HL-60 (cell line): ENCODE data around the gene SP110.

ENCODE experiments used
- DNase-seq, 2 experiments: peaks; one replicate each; pipeline ENCODE4 v3.0.0-alpha.2; 2010 to 2020; ENCODE audit warnings: low read depth in 1 of 2, low spot score in 1 of 2
- H3K27ac ChIP-seq: fragments of 250-450 bp; sonication (Bioruptor Pico); replicated peaks from 2 replicates; pipeline ENCODE4 v1.5.1; 2020; ENCODE audit warnings: mild to moderate bottlenecking, moderate library complexity
- H3K27me3 ChIP-seq: fragments of 250-450 bp; sonication (Bioruptor Pico); 2 replicates; pipeline ENCODE4 v1.5.1; 2021; ENCODE audit warnings: mild to moderate bottlenecking, moderate library complexity; ENCODE audit not compliant: insufficient read depth, poor library complexity, severe bottlenecking
- H3K4me3 ChIP-seq: replicated peaks from 2 replicates; pipeline ENCODE4 v1.5.1; 2011; ENCODE audit warnings: mild to moderate bottlenecking, control low read depth, low read length; ENCODE audit not compliant: insufficient read depth
- GABPA ChIP-seq: IDR thresholded peaks from 2 replicates; pipeline ENCODE4 v1.6.1; 2012; ENCODE audit warnings: low read depth
- POLR2AphosphoS5 ChIP-seq: IDR thresholded peaks from 2 replicates; pipeline ENCODE4 v1.6.1; 2012; ENCODE audit warnings: low read depth
- REST ChIP-seq: IDR thresholded peaks from 2 replicates; pipeline ENCODE4 v1.6.1; 2012; ENCODE audit warnings: low read depth; ENCODE audit not compliant: insufficient replicate concordance
- SPI1 ChIP-seq: IDR thresholded peaks from 2 replicates; pipeline ENCODE4 v1.6.1; 2012; ENCODE audit warnings: low read depth, mild to moderate bottlenecking, borderline replicate concordance
- TF ChIP-seq, protein P1 (sequence below): IDR thresholded peaks from one replicate; pipeline ENCODE4 v1.5.1; 2011; ENCODE audit warnings: low read length, control low read depth, inconsistent platforms; ENCODE audit not compliant: insufficient read depth

SP110 gene

GRCh38 chr2:230129343-230129742, 90.4 kb downstream of the SP110 start:
- no peak for DNase-seq
- Histone ChIP-seq H3K27me3 (no peaks in the 10 kb centered on the region), H3K27ac (no peak overlapping the region), H3K4me3 (no peak overlapping the region)
- TF ChIP-seq POLR2AphosphoS5 (no peak), REST (no peak), SPI1 (no peak), GABPA (no peak)
- TF ChIP-seq, protein P1, sequence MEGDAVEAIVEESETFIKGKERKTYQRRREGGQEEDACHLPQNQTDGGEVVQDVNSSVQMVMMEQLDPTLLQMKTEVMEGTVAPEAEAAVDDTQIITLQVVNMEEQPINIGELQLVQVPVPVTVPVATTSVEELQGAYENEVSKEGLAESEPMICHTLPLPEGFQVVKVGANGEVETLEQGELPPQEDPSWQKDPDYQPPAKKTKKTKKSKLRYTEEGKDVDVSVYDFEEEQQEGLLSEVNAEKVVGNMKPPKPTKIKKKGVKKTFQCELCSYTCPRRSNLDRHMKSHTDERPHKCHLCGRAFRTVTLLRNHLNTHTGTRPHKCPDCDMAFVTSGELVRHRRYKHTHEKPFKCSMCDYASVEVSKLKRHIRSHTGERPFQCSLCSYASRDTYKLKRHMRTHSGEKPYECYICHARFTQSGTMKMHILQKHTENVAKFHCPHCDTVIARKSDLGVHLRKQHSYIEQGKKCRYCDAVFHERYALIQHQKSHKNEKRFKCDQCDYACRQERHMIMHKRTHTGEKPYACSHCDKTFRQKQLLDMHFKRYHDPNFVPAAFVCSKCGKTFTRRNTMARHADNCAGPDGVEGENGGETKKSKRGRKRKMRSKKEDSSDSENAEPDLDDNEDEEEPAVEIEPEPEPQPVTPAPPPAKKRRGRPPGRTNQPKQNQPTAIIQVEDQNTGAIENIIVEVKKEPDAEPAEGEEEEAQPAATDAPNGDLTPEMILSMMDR = no peak

GRCh38 chr2:230128623-230129342, 91.0 kb downstream of the SP110 start:
- no peak for DNase-seq
- Histone ChIP-seq H3K4me3 (no peak overlapping the region), H3K27me3 (no peaks in the 10 kb centered on the region), H3K27ac (no peak overlapping the region)
- TF ChIP-seq REST (no peak), SPI1 (no peak), POLR2AphosphoS5 (no peak), GABPA (no peak)
- TF ChIP-seq, protein P1 = no peak

DNA sequence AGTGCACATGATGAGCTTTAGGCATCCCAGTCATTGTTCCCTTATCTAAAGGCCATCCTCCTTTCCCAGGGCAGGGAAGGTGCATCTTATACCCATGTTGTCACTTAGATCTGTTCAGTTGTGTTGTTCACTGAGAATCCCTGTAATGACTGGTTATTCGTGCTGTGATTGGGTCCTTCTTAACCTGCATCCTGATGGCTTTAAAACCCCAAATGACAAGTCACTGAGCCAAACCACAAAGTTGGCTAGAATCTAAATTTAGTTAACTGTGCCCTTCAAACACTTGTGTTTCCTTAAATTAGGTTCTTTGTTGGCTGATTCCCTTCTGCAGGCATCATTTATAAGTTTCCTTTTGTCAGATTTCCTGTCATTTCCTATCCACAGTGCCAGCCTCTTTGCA, 92.6 kb downstream of the SP110 start:
- Histone ChIP-seq H3K27ac (no peak overlapping the region), H3K4me3 (no peak overlapping the region), H3K27me3 (no peaks in the 10 kb centered on the region)
- TF ChIP-seq REST (no peak), SPI1 (no peak), GABPA (no peak), POLR2AphosphoS5 (no peak)
- TF ChIP-seq, protein P1 = no peak
- DNase-seq = no peak
